ENCODE results near the gene NEFH.
A peak's percentile ranks its signal among the peaks of the same experiment; 100 is the strongest.

Gene NEFH

DNA sequence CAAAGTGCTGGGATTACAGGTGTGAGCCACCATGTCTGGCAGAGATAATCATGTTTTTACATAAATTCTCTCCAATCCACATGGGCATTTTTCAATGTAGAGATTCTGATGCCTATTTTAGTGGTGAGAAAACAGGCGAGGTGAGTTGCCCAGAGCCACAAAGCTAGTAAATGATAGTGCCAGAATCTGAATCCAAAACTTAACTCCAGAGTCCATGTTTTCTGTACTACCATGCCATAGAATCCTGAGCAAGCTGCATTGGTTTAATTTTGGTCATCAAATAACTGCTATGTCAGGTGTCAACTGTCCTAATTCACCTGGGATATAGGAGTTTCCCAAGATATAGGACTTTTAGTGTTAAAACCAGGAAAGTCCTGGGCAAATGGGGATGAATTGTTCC is 13.6 kb downstream of the NEFH start:
- DNase-seq (ENCODE audit: low spot score): no peak

DNA sequence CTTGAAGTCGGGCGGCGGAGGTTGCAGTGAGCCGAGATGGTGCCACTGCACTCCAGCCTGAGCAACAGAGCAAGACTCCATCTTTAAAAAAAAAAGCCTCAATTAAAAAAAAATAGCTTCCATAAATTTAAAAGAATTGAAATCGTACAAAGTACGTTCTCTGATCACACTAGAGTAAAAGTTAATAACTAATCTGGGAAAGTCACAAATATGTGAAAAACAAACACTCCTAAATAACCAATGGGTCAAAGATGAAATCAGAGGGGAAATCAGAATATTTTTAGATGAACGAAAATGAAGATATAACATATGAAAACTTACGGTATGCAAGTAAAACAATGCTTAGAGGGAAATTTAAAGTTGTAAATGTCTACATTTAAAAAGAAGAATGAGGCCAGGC is 19.8 kb downstream of the NEFH start:
- no peak for DNase-seq (ENCODE audit: low spot score)

DNA sequence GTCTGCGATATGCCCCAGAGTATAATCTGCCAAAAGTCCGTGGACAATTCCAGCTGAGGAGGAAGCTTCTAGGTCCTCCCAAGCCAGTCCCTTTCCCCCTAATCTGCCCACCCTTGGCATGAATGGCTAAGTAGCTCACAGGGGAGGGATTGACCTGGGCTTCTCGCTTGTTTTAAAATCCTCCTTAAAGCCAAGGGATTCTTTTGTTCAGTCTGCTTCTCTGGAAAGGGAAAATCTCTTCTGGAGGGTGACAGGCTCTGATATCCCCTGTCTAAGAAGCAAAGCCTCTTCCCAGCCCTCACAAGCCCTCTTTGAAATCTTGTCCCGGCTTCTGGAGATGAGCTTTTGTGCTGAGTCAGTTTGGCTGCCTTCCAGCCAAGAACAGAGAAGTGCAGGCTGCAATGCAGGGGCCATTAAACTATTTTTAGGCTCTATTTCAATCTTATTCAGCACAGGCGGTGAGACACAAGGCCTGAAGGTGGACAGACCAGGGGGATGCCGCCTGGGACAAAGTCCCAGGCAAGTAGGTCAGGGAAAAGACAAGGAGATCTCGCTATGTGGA is 23.9 kb downstream of the NEFH start:
- DNase-seq (ENCODE audit: low spot score): no peak

DNA sequence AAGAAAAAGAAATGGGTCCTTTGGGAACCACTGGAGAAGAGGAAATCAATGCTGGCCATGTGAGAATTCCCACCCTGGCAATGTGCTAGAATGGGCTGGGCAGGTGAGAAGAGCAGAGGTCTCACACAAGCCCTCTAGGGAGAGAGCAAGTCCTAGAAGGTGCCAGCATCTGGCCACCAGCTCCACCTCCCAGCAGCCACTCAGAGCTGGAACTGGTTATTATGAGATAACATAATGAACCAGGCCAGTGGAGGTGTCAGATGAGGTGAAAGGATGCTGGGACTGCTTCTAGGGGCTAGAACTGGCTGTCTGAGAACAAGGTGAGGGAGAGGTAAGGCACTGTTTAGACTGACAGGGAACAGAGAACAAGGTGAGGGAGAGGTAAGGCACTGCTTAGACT is 29.3 kb downstream of the NEFH start:
- no peak for DNase-seq (ENCODE audit: low spot score)

DNA sequence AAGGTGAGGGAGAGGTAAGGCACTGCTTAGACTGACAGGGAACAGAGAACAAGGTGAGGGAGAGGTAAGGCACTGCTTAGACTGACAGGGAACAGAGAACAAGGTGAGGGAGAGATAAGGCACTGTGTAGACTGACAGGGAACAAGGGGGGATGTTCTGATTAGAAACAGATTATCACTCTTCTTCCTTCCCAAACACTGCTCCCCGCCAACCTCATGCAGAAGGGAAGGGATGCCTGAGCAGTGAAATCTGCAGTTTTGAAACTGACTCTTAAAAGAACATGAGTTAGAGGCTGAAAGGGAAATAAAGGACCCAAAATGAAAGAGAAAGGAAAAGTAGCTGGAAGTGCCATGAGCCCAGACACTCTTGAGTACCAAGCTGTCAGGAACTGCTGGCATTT is 29.8 kb downstream of the NEFH start:
- no peak for DNase-seq (ENCODE audit: low spot score)

DNA sequence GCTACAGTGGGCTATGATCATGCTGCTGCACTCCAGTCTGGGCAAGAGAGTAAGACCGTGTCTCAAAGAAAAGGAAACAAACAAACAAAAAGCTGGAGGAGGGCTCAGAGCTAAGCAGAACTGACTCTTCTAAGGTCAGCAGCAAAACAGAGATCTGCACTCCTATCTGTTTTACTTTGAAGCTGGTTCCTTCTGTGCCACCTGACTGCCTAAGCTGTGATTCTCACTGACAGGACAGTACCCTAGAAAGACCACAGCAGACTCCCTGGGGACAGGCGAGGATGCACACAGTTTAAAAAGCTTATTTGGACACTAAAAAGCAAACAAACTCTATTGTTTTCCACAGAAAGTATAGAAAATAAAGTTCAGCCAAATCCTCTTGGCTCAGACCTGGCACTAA is 30.5 kb downstream of the NEFH start:
- no peak for DNase-seq (ENCODE audit: low spot score)

DNA sequence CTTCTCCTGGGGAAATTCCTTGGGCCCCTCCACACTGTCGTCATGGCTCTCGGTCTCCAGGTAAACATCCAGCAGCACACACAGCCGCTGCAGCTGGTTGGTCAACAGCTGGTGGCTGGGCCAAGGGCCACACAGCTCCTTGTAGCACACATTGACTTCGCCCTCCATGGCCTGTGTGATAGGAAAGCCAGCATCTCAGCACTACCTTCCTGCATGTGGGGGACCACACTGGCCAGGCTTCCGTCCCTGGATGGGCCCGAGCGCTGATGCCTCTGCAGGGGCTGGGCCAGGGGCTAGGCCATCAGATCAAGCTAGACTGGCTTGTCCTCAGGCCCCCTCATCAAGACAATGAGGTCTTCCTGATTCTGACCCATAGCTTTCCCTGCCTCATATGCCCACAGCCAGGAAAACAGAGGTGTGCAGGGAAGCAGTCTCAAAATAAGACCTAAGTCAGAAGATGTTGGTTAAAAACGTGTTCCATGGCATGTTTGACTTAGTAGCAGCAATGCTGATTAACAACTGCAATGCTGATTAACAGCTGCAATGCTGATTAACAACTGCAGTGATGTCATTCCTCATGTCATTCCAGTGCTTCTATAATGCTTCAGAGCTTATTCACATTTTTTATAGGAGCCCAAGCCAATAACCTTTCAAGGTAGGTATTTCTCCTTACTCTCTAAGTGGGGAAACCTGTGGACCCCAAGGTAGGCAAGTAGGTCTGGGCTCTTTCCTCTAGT is 31.3 kb downstream of the NEFH start:
- DNase-seq (ENCODE audit: low spot score): no peak

DNA sequence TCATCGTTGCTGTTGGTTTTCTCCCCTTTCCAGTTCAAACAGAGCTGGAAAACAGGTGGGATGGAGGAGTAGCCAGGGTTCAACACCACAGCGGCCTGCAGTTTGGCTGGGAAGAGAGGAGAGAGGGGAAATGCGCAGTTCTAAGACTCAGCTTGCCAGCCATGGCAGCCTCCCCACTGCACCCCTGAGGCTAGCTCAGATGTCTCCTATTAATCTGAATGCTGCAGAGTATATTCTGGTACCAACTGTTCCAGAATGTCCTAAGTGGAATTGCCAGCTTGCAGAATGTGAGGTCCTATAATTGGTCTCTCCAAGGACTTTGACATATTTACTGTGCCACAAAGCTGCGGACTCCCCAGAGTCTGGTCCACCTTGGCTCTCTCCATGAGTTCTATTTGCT is 32.0 kb downstream of the NEFH start:
- DNase-seq (ENCODE audit: low spot score): no peak

DNA sequence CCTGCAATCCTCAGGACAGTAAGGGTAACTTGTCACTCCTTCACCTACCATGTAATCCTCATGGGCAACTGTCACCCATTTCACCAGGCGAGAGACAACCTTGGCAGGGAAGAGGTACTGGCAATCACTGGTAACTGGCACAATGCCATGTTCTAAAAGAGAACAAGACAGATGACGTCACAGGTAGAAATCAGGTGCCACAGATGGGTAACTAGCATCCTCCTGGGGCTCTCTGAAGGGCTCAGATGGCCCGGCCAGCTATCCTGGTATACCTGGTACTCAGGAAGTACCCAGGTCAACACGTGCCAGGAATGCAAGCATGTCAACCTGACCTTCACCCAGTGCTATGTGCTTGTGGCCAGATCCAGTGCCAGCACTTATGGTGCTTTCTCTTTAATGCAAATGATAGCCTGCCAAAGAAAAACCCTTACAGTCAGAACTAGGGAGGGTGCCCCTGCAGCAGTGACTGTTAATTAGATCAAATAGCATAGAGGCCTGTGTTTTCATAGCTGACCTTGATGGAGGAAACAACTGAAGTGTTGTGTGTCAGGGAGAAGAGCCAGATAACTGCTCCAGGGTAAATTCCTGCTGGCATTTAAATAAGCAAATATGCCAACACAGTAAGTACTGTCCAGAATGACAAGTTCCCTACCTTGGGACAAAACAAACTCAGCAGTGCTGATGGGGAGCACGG is 37.3 kb downstream of the NEFH start:
- DNase-seq (ENCODE audit: low spot score): no peak

DNA sequence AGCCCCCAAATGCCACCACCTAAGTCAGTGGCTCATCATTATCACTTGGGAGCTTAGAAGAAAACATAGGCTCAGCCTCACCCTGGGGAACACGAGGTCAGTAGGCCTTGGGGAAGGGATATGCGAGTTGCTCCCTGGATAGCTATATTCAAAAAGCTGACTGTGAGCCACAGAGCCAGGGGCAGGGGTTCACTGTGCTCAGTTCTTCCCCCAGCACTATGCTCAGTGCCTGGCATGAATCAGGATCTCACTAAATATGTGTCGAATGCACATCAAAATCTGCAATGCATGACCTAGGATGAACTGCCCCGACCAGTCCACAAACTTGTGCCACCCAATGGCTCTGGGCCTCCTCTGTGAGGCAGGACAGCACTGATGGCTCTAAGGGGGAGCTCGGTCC is 38.4 kb downstream of the NEFH start:
- no peak for DNase-seq (ENCODE audit: low spot score)

DNA sequence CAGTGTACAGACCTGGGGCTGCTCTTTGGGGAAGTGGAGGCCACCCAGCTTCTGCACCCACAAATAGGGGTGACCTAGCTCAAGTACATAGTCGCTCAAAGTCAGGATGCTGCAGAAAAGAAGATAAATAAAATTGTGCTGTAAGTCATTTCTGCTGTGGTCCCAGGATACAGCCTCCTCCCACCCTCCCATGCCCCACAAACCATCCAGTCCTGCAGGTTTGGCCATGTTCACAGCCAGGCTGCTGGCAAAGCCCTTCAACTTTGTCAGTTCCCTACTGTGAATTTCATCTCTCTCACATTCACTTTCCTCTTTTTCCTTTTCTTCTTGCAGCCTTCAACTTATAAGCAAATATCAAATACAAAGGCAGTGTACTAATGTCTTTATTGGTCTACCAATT is 40.0 kb downstream of the NEFH start:
- no peak for DNase-seq (ENCODE audit: low spot score)

DNA sequence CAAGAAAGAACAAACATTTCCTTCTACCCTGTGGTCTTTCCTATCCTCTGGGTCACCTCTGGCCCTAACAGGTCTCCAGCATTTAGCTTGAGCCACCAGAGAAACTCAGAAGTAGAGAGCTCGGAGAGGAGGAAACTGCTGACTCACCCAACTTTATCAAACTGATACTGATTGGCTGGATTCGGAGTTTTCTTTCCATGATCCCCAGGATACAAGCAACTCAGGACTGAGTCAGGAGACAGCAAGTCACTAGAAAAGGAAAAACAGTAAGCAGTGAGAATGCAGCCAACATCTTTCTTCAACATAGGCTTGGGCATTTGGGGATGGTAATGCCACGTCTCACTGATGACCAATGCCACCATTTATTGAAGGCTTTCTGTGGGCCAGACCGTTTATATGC is 40.8 kb downstream of the NEFH start:
- no peak for DNase-seq (ENCODE audit: low spot score)

DNA sequence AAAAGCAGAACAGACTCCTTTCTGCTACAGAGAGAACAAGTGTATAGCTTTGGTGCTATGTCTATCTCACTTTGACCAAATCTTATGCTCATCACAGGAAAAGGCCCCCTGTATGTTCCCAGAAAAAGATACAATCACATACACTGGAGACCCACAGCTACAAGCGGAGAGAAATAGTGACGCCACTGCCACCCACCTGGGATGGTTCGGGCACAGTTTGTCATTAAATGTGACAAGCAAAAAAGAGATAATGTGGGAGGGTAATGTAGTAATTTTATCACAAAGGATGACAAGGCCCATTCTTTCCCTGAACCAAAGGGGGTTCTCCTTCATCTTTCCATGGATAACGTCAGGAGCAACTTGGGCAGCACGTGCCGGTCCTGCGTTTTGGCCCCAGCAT is 41.5 kb downstream of the NEFH start:
- no peak for DNase-seq (ENCODE audit: low spot score)

DNA sequence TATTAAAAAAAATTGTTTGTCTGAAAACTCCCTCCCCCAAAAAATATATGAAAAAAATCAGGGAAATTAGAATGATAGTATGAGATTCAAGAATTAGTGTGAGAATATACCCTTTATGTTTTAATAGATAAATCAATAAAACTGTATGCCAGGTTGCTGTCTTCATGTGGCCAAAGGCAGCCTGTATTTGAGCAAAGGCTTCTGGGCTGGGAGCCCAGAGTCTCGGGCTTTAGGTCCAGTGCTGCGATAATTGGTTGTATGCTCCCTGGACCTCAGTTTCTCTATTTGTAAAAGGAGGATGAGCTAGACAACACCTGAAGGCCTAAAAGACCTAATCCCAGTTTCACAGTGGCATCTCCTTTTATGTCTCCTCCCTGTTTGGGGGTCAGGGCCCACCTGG is 43.7 kb downstream of the NEFH start:
- DNase-seq (ENCODE audit: low spot score): no peak

DNA sequence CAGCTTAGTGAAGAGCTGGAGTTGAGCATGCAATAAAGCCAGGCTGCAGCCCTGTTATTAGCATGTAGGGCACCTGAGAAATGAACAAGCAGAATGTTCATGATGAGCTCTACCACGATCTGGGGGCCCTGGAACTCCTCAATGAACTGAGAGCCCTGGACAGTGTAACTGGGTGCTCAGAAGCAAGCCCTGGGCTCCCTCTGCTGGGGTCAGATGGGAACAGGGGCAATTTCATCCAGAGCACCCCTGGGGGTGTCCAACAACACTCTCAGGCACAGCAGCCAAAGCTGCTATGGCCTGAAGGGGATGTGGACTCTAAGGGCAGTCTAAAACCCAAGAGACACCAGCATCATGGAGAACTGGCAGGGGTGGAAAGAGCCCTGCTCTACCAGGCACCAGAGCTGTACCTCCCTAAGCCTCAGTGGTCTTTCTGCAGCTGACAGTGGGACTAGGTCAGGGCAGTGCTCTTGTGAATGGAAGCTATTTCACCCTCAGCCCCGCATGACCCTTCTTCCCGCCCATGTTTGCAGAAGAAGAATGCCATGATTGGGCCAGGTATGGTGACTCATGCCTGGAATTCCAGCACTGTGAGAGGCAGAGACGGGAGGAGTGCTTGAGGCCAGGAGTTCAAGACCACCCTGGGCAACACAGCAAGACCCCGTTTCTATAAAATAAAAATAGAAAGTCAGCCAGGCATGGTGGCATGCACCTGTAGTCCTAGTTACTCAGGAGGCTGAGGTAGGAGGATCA is 44.6 kb downstream of the NEFH start:
- DNase-seq (ENCODE audit: low spot score): peak; percentile 3

DNA sequence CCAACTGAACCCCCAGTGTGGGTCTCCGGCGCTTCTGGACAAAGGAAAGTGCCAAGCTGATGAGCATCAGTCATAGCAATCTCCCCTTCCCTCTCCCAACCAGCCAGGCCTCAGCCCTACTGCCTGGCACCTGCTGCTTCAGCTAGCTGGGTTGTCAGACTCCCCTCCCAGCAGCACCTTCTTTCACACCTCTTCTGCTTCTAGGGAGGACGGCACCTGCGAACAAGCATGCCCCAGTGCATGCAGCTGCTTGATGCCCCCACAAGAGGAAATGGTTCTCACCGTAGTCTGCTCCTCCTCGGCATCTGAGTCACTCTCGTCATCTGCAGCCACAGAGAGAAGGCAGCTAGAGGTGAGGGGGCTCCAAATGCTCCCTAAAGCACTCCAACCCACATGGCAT is 48.1 kb downstream of the NEFH start:
- DNase-seq (ENCODE audit: low spot score): no peak

DNA sequence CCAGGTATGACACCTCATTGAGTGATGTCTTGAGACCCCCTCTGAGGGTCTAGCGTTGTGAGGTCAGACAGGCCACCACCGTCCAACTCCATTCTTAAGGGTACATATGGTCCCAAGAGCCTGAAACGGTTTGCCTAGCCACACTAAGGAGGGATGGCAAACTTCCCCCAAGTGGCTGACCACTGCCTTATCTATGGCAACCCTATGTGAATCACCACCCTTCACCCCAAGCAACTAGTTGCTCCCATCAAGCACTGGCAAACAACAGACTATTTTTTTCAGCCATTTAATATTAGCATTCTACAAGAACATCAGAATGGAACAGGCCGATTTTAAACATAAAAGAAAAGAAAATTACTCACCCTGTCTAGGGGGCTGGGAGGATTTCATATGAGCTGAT is 50.7 kb downstream of the NEFH start:
- no peak for DNase-seq (ENCODE audit: low spot score)

DNA sequence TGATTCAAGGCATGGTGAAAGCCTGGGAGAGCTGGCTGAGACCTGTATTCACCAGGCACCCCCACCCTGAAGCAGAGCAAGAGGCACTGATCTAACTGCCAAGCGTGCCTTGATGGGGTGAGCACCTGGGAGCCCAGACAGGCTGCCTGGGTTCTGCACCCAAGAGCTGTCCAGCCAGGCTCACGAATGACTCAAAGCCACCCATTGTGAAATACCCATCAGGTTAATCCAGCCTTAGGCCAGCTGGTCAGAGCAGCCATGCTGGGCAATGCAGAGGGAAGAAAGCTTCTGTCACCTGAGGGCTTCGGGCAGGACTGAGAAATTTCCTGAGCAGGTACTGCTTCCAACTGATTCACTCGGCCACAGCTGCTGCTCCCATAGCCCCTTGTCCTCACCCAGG is 51.4 kb downstream of the NEFH start:
- DNase-seq (ENCODE audit: low spot score): no peak

DNA sequence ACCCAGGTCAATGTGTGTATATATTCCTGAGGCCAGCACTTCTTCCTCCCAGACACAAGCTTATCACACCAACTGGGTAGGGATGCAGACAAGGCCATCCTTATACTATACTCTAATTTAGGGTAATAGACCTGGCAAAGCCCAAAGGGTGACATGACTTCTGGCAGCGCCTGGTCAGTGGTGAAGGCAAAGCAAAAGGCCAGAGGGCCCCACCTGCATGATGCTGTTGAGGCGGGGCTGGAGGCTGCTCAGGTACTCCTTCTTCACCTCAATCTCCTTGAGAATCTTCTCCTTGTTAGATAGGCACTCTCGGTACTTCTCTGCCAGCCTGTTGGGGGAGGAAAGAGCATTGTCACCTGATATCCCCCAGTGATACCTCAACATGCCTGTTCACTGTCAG is 56.4 kb downstream of the NEFH start:
- no peak for DNase-seq (ENCODE audit: low spot score)

DNA sequence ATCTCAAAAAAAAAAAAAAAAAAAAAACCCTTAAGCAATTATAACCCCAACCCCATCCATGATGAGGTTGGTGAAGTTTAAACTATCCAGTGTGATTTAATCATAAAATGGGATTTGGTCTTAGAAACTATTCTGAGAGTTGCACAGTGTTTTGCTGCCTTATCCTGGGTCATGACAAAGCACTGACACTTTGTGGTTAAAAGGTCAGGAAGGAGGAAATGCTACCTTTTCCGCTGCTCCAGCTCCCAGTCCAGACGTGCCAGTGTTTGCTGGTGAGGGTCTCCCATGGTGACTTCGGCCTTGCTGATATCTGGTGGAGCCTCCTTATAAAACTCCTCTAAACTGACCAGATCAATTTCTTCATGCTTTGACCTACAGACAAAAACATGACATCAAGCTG is 59.1 kb downstream of the NEFH start:
- DNase-seq (ENCODE audit: low spot score): no peak

Data from CD4-positive, alpha-beta T cell treated with Interleukin-15 for 4 hours (primary cell).